ENCODE data around the gene CCDC57. TPM values are rescaled to one million over a fixed set of nuclear protein-coding genes. Genes with fewer than 3 reads are reported as not detected.

The CCDC57 gene
- total RNA-seq, 5 donors from 2014 or later (not counting 1 experiment from before 2014, with no cell fraction given), result 86.4 to 127 (median 103) TPM

DNA sequence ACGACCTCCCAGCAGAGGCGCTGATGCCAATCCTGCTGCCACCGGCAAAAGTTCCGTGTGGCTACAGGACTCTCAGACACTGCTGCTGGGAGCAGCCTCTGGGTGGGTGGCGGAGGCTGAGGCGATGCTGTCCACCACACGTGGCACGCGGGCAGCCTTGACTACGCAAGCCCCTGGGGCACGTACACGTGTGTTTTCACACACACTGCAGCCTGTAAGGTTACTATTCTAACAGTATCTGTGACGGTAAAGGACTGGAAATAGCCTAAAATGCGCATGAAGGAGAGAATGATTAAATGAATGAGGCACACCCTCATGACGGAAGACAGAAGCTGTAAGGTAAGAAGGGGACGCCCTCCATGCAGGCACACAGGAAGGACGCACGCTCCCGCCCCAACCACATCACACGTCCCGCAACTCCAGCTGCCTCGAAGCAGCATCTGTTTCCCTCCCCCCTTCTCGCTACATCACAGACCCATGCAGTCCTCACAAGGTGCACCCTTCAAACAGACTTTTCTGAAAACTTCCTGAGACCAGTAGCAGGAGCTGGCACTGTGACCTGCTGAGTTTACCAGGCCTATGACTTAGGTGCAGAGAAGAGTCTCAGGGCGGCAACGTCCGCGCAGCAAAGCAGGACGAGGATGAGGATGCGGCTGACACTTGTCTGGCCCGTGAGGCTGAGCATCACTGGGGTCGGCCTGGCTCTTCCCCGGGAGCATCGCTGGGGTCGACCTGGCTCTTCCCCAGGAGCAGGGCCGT, 85.9 kb downstream of the CCDC57 start:
- H3K36me3 ChIP-seq (ENCODE audit: control insufficient read depth in 2 of 2, extremely low read depth in 1 of 2, insufficient read depth in 1 of 2, low read length in 1 of 2), result no peaks in the 10 kb centered on the region
- H3K4me1 ChIP-seq (ENCODE audit: control insufficient read depth in 1 of 2, extremely low read depth in 1 of 2, insufficient read depth in 2 of 2, low read length in 2 of 2), result peaks cover 38 to 73% of the 10 kb centered on the region in 2 experiments
- peak overlapping the region; percentile 90 for H3K27ac ChIP-seq (ENCODE audit: low read length)
- ChIA-PET CTCF (interaction anchor here in 1 of 2 donors (0.6 to 1.5 kb wide), 8 partner anchors 9 to 89 kb away, joined by 3 to 7 read pairs (median 4); partner anchors contain the start of gene DCXR), POLR2A (interaction anchor here (0.6 to 1.6 kb wide), 7 partner anchors 19 to 171 kb away, joined by 3 to 6 read pairs (median 5); partner anchors contain the start of gene DCXR (in 1 of the 2))
- peak; percentile 67 to 98 (median 92) for DNase-seq
- Mint-ChIP-seq H3K9me3 (no peaks in the 10 kb centered on the region), H3K4me3 (peak overlapping the region; percentile 70 to 76 (median 71)), H3K36me3 (peaks cover 4% of the 10 kb centered on the region), H3K4me1 (peaks cover 68 to 71% (median 69%) of the 10 kb centered on the region in 3 donors), H3K27ac (peak overlapping the region; percentile 98 to 99), H3K27me3 (no peaks in the 10 kb centered on the region)
- ATAC-seq (replicated peaks in 1 of 4), result peak; percentile 82 to 97 (median 94)
- H3K27me3 ChIP-seq (replicated peaks in 1 of 2; ENCODE audit: control insufficient read depth in 2 of 2, extremely low read depth in 1 of 2, insufficient read depth in 2 of 2, low read length in 1 of 2), result no peaks in the 10 kb centered on the region
- H3K9me3 ChIP-seq, result no peaks in the 10 kb centered on the region
- peak overlapping the region; percentile 31 to 46 for H3K4me3 ChIP-seq (ENCODE audit: control insufficient read depth in 1 of 2, extremely low read depth in 1 of 2, low read length in 1 of 2)
- WGBS (ENCODE audit: insufficient coverage), result 8% methylated on average over 26 of the region's 35 CpGs

DNA sequence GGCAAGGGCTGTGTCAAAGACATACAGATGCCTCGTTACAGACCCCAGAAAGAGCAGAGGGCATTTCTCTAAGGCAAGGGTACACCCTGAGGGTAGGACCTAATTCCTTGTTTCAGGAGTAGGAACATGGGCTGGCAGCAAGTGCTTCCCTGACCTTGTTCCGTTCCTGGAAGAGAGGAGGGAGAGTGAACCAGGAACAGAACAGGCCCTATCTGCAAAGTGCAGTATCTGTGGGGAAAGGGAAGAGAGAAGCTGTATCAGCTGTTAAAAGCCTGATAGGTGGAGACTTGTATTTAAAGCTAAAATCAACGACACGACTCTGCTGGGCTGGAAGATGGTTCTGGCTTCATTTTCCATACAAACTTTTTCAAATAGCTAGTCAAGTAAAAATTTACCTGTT, 88.5 kb downstream of the CCDC57 start:
- ATAC-seq (replicated peaks in 1 of 4) (no peak), DNase-seq (no peak)
- H3K4me3 Mint-ChIP-seq, result peak overlapping the region in 1 of 3 donors; percentile 63
- 96% methylated on average over 2 of the region's 4 CpGs for WGBS (ENCODE audit: insufficient coverage)
- Histone ChIP-seq H3K27ac (ENCODE audit: low read length) (peak overlapping the region; percentile 90), H3K36me3 (ENCODE audit: control insufficient read depth in 2 of 2, extremely low read depth in 1 of 2, insufficient read depth in 1 of 2, low read length in 1 of 2) (no peaks in the 10 kb centered on the region), H3K4me1 (ENCODE audit: control insufficient read depth in 1 of 2, extremely low read depth in 1 of 2, insufficient read depth in 2 of 2, low read length in 2 of 2) (peaks cover 48 to 83% of the 10 kb centered on the region in 2 experiments), H3K9me3 (no peaks in the 10 kb centered on the region), H3K4me3 (ENCODE audit: control insufficient read depth in 1 of 2, extremely low read depth in 1 of 2, low read length in 1 of 2) (no peak overlapping the region), H3K27me3 (replicated peaks in 1 of 2; ENCODE audit: control insufficient read depth in 2 of 2, extremely low read depth in 1 of 2, insufficient read depth in 2 of 2, low read length in 1 of 2) (no peaks in the 10 kb centered on the region)
- peaks cover 4% of the 10 kb centered on the region for H3K36me3 Mint-ChIP-seq
- no peaks in the 10 kb centered on the region for H3K27me3 Mint-ChIP-seq
- peak overlapping the region; percentile 87 to 98 for H3K27ac Mint-ChIP-seq
- CTCF ChIA-PET, result interaction anchor here in 1 of 2 donors (0.6 to 0.7 kb wide), 2 partner anchors 22 to 45 kb away, joined by 4 read pairs; no protein-coding TSS in a partner anchor
- H3K4me1 Mint-ChIP-seq, result peaks cover 77 to 84% (median 78%) of the 10 kb centered on the region in 3 donors
- POLR2A ChIA-PET, result interaction anchor here (0.5 to 0.7 kb wide), 8 partner anchors 13 to 211 kb away, joined by 4 to 13 read pairs (median 6); no protein-coding TSS in a partner anchor
- H3K9me3 Mint-ChIP-seq, result no peaks in the 10 kb centered on the region

DNA sequence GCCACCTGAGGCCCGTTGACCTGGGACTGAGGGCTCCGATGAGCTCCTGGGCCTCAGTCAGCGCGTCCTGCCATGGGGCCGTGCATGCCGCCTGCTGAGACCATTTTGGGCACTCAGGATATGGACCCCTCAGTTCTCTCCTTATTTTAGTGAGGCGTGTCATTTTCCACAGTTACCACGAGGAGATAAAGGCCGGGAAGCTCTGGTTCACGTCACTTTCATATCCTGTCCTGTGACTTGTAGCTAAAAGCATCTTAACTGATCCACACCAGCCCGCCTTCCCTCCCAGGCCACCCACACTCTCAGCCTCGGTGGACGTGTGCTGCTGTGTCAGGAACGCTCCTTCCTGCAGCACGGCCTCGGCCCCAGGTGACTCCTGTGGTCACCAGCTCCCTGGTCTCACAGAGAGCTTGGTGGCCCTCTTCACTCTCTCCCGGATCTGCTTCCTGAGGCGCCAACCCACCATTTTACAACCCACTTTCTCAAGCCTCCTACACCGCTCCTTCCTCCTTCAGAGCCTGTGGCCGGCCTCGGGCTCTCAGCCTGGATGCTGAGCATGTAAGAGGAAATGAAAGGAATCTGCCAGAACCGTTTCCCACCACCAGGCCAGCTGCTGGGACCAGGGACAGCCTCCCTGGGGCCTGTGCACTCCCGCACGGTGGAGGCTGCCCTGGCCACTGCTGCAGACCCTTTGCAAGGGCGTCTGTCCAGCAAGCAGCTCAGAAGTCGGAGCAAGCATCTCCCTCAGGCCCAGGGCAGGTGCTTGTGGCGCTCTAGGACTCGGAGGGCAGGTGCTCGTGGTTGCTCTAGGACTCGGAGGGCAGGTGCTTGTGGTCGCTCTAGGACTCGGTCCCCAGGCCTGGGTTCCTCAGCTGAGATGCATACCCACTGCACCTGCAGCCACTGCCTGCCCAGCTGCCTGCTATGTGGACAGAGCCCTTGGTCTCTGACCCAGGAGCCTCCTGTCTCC, 90.7 kb downstream of the CCDC57 start:
- peak overlapping the region in 2 of 3 donors; percentile 54 to 63 for H3K4me3 Mint-ChIP-seq
- peaks cover 59 to 68% (median 64%) of the 10 kb centered on the region in 3 donors for H3K4me1 Mint-ChIP-seq
- H3K4me1 ChIP-seq (ENCODE audit: control insufficient read depth in 1 of 2, extremely low read depth in 1 of 2, insufficient read depth in 2 of 2, low read length in 2 of 2), result peaks cover 34 to 61% of the 10 kb centered on the region in 2 experiments

DNA sequence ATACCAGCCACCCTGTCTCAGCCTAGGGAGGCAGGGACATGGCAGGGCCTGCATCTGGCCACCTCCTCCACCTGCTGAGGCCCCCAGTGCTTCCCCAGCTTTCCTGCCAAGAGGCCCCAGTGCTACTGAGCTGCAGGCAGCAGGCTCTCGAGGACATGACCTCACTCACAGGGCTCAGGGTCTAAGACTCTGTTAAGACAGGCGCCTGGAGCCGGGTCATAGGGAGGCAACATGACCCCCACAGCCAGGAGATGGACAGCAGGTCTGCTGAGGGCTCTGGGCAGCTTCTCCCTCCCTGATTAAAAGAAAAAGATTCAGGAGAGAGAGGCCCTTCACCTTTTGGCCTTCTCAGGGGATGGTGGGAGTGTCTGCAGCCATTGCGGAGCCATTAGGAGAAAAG, 91.4 kb downstream of the CCDC57 start:
- CTCF ChIA-PET, result no interaction called here
- Histone ChIP-seq H3K27me3 (replicated peaks in 1 of 2; ENCODE audit: control insufficient read depth in 2 of 2, extremely low read depth in 1 of 2, insufficient read depth in 2 of 2, low read length in 1 of 2) (no peaks in the 10 kb centered on the region), H3K9me3 (no peaks in the 10 kb centered on the region), H3K4me1 (ENCODE audit: control insufficient read depth in 1 of 2, extremely low read depth in 1 of 2, insufficient read depth in 2 of 2, low read length in 2 of 2) (peaks cover 31 to 54% of the 10 kb centered on the region in 2 experiments), H3K27ac (ENCODE audit: low read length) (no peak overlapping the region), H3K4me3 (ENCODE audit: control insufficient read depth in 1 of 2, extremely low read depth in 1 of 2, low read length in 1 of 2) (no peak overlapping the region), H3K36me3 (ENCODE audit: control insufficient read depth in 2 of 2, extremely low read depth in 1 of 2, insufficient read depth in 1 of 2, low read length in 1 of 2) (no peaks in the 10 kb centered on the region)
- POLR2A ChIA-PET, result interaction anchor here in 1 of 2 donors (1.1 kb wide), 1 partner anchor 15 kb away, joined by 4 read pairs; no protein-coding TSS in a partner anchor
- Mint-ChIP-seq H3K4me3 (no peak overlapping the region), H3K27me3 (no peaks in the 10 kb centered on the region), H3K4me1 (peaks cover 54 to 61% (median 60%) of the 10 kb centered on the region in 3 donors), H3K27ac (peak overlapping the region in 1 of 2 donors; percentile 86), H3K36me3 (peaks cover 4% of the 10 kb centered on the region), H3K9me3 (no peaks in the 10 kb centered on the region)
- WGBS (ENCODE audit: insufficient coverage), result 100% methylated on average over 2 of the region's 4 CpGs
- ATAC-seq (replicated peaks in 1 of 4), result no peak
- no peak for DNase-seq

More for the DNA sequence above, 90.7 kb downstream of the CCDC57 start:
- H3K9me3 ChIP-seq, result no peaks in the 10 kb centered on the region
- WGBS (ENCODE audit: insufficient coverage), result 74% methylated on average over 27 of the region's 32 CpGs
- no peaks in the 10 kb centered on the region for H3K9me3 Mint-ChIP-seq
- H3K27me3 Mint-ChIP-seq, result no peaks in the 10 kb centered on the region
- H3K36me3 ChIP-seq (ENCODE audit: control insufficient read depth in 2 of 2, extremely low read depth in 1 of 2, insufficient read depth in 1 of 2, low read length in 1 of 2), result no peaks in the 10 kb centered on the region
- ChIA-PET POLR2A (interaction anchor here in 1 of 2 donors (0.6 kb wide), 1 partner anchor 22 kb away, joined by 3 read pairs; no protein-coding TSS in a partner anchor), CTCF (no interaction called here)
- no peaks in the 10 kb centered on the region for H3K27me3 ChIP-seq (replicated peaks in 1 of 2; ENCODE audit: control insufficient read depth in 2 of 2, extremely low read depth in 1 of 2, insufficient read depth in 2 of 2, low read length in 1 of 2)
- H3K27ac ChIP-seq (ENCODE audit: low read length), result no peak overlapping the region
- H3K4me3 ChIP-seq (ENCODE audit: control insufficient read depth in 1 of 2, extremely low read depth in 1 of 2, low read length in 1 of 2), result peak overlapping the region in 1 of 2 donors; percentile 21
- peaks cover 4% of the 10 kb centered on the region for H3K36me3 Mint-ChIP-seq
- DNase-seq (no peak), ATAC-seq (replicated peaks in 1 of 4) (no peak)
- peak overlapping the region; percentile 66 to 86 for H3K27ac Mint-ChIP-seq

DNA sequence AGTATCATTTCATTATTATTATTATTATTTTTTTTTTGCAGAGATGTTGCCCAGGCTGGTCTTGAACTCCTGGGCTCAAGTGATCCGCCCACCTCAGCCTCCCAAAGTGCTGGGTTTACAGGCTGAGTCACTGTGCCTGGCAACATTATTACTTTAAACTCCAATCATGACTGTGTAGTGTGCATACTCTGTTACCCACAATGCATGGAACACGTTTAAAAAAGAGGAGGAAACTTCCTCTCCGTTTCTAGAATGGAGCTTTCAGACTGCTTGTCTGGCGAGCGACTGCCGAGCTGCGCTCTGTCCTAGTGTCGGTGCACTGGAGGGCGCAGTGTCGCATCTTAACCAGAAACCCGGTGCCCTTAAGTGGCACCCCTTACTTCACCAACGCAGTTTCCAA, 92.5 kb downstream of the CCDC57 start:
- Histone ChIP-seq H3K4me1 (ENCODE audit: control insufficient read depth in 1 of 2, extremely low read depth in 1 of 2, insufficient read depth in 2 of 2, low read length in 2 of 2) (peaks cover 27 to 43% of the 10 kb centered on the region in 2 experiments), H3K27ac (ENCODE audit: low read length) (no peak overlapping the region), H3K4me3 (ENCODE audit: control insufficient read depth in 1 of 2, extremely low read depth in 1 of 2, low read length in 1 of 2) (no peak overlapping the region), H3K9me3 (no peaks in the 10 kb centered on the region), H3K36me3 (ENCODE audit: control insufficient read depth in 2 of 2, extremely low read depth in 1 of 2, insufficient read depth in 1 of 2, low read length in 1 of 2) (no peaks in the 10 kb centered on the region), H3K27me3 (replicated peaks in 1 of 2; ENCODE audit: control insufficient read depth in 2 of 2, extremely low read depth in 1 of 2, insufficient read depth in 2 of 2, low read length in 1 of 2) (no peaks in the 10 kb centered on the region)
- ChIA-PET POLR2A (interaction anchor here in 1 of 2 donors (1.1 kb wide), 1 partner anchor 14 kb away, joined by 4 read pairs; no protein-coding TSS in a partner anchor), CTCF (interaction anchor here in 1 of 2 donors (0.6 kb wide), 1 partner anchor 10 kb away, joined by 4 read pairs; no protein-coding TSS in a partner anchor)
- peak overlapping the region; percentile 61 to 69 for H3K27ac Mint-ChIP-seq
- H3K27me3 Mint-ChIP-seq, result no peaks in the 10 kb centered on the region
- DNase-seq (peak in 24 of 35 experiments; percentile 34 to 75 (median 56)), ATAC-seq (replicated peaks in 1 of 4) (peak; percentile 84 to 91 (median 88))
- H3K4me3 Mint-ChIP-seq, result peak overlapping the region in 2 of 3 donors; percentile 13 to 37
- H3K9me3 Mint-ChIP-seq, result no peaks in the 10 kb centered on the region
- H3K4me1 Mint-ChIP-seq, result peaks cover 45 to 52% (median 49%) of the 10 kb centered on the region in 3 donors
- H3K36me3 Mint-ChIP-seq, result peaks cover 4% of the 10 kb centered on the region
- WGBS (ENCODE audit: insufficient coverage), result 47% methylated on average over 3 of the region's 12 CpGs
